HUDEP-2 (cell line): Measurements from ENCODE around the gene ENTPD6.
"Not testable (repeated sequence)": the region's sequence is repeated elsewhere in the genome, so short reads cannot be mapped to it uniquely, and the experiment has no call there.

Source experiments
- DNase-seq, 76 experiments: peaks; one replicate each; lab custom pipeline; 2025; ENCODE audit not compliant: unreplicated experiment in 76 of 76; lab: John Stamatoyannopoulos, UW

Gene ENTPD6

GRCh38 chr20:25195014-25195961 lies at the start of gene ENTPD6:
Gene ENTPD6, plus strand, starts transcription at chr20:25195712. Its CDS starts 10,825 bp downstream, at chr20:25206537.
- DNase-seq = peak in 74 of 76 experiments; percentile 10 to 92 (median 81)

DNA sequence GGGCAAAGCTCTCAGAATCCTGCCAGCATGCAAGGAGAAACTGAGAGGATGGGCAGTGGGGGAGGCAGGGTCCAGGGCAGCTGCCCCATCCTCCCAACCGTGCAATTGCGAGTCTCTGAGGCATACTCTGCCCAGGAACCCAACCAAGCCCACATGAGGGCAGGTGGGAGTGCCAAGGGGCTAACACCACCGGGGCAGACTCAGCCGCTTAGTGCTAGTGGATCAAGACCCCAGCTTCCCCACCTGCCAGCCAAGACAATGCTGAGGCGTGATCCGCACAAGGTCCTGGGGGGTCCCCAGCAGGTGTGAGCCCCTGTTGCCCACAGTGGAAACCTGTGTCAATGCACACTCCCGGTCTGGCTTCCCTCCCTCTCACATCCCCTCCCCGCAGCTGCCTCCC lies 48.5 kb upstream of the ENTPD6 start:
- DNase-seq = no peak

- DNase-seq = no peak
These were observed 47.8 kb upstream of the ENTPD6 start for GRCh38 chr20:25147716-25148115.

GRCh38 chr20:25148181-25148981 lies 47.1 kb upstream of the ENTPD6 start:
- peak in 12 of 76 experiments; percentile 1 to 36 (median 12) for DNase-seq

GRCh38 chr20:25148982-25149846 lies 46.3 kb upstream of the ENTPD6 start:
- DNase-seq = no peak

DNA sequence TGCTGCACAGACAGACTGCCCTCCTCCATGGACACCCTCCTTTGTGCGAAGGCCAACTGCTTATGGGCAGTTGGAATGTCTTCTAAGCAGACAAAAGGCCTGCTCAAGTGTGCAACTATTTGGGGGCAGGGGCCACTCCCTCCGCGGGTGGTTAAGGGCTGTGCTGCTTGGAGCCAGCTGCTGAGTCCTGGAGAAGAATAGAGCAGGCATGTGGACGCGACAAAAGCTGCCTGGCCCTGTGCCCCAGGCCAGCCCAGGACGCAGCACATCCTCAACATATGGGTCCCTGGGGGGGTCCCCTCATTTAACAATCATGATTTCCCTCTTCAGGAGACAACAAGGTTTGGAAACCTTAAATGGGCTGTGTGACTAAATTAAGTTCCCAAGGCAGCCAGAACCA lies 45.5 kb upstream of the ENTPD6 start:
- DNase-seq = no peak

DNA sequence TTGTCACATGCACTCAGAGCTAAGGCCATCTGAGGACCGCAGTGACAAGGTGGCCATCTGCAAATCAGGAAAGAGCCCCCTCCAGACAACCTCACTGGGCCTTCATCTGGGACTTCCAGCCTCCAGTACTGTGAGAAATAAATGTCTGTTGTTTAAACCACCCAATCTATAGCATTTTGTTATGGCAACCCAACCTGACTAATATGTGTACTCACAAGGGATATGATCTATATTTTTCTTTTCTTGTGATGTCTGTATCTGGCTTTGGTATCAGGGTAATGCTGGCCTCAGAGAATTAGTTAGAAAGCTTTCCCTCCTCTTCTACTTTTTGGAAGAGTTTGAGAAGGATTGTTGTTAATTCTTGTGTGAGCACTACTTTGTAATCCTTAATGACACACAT lies 37.5 kb upstream of the ENTPD6 start:
- no peak for DNase-seq

DNA sequence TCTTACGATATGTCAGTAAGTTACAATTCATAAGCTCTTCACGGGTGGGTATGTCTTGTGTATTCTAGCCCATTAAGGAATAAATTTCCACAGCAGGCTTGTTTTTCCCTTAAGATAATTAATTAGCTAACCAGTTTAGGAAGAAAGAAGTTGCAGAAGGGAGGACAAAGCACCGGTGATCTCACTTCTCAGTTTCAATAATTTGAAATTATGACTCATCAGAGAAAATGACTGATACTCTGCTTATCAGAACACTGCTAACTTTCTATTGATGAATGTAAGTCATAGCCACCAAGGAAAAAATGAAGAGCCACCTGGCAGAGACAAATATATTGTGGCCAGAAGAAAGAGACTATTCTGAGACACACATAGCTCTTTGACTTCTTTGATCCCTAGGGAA lies 35.0 kb upstream of the ENTPD6 start:
- no peak for DNase-seq

- no peak for DNase-seq
These were observed 34.6 kb upstream of the ENTPD6 start for GRCh38 chr20:25160897-25161296.

GRCh38 chr20:25165128-25165527 lies 30.4 kb upstream of the ENTPD6 start:
- no peak for DNase-seq

- DNase-seq = not testable (repeated sequence)
These were observed 29.3 kb upstream of the ENTPD6 start for GRCh38 chr20:25166105-25166782.

DNA sequence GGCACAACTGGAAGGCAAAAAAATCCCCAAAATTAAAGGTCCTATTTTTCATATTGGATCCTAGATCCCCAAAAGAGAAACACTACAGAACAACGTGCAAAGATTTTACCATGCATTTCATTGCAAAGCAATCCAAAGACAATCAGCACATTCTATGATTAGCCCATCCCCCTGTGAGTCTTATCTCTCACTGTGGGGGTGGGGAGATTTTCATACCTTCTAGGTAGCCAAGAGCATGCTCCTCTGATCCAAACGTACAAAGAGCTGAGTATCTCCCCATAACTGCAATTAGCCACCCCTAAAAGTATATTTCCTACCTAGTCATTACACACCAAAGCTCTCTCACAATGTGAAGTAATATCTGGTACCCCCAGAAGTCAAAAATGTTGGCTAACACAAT lies 22.2 kb upstream of the ENTPD6 start:
- no peak for DNase-seq

DNA sequence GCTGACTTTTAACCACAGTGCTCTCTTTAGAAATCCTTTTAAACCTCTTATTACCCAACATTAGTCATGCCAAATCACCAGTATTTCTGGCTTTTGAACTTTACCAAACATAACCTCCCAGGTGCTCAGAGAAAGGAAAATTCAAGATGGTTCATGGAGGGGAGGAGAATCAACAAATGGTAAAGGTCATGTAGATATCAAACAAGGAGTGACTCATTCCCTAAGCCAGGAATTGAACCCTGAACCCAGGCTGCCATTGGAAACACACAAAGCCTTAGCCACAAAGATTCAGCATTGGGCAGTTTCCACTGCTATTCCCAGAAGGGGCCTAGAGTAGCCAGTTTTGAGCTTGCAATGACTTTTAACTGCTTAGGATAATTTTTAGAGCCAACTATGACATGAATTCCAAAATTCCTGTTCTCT lies 21.6 kb upstream of the ENTPD6 start:
- DNase-seq = no peak

DNA sequence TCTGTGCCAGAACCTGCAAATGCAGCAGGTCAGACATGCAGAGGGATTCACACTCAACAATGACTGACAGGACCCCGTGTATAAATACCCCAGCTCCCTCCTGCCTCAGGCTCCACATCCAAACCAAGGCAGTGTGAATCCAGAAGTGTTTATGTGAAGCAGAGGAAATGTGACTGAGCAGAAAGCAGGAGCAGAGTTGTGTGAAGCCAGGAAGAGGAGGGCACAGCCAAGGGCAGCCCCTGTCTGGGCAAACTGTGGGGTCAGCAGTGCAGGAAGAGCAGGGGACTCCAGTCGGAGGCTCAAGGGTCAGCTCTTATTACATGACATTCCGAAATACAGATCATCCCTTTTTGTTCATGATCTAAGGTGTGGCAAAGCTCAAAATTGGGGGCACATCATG lies 19.3 kb upstream of the ENTPD6 start:
- no peak for DNase-seq

DNA sequence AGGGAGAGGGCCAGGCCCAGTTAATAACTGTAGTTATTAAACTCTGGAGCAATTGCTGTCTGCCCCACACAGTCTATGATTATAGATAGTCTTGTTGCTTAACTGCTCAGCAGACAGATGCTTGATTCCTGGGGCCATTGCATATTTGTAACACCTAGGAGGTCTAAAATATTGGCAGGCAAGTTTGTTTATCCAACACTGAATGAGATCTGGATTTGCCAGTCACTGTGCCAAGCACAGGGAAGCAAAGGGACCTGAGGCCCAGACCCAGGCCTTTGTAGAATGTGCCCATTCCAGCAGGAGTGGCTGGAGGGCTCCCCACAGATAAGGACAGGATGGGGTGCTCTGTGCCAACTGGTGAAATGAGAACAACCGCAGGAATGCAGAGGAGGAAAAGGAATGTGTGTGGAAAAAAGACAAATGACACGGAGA lies 17.6 kb upstream of the ENTPD6 start:
- no peak for DNase-seq

DNA sequence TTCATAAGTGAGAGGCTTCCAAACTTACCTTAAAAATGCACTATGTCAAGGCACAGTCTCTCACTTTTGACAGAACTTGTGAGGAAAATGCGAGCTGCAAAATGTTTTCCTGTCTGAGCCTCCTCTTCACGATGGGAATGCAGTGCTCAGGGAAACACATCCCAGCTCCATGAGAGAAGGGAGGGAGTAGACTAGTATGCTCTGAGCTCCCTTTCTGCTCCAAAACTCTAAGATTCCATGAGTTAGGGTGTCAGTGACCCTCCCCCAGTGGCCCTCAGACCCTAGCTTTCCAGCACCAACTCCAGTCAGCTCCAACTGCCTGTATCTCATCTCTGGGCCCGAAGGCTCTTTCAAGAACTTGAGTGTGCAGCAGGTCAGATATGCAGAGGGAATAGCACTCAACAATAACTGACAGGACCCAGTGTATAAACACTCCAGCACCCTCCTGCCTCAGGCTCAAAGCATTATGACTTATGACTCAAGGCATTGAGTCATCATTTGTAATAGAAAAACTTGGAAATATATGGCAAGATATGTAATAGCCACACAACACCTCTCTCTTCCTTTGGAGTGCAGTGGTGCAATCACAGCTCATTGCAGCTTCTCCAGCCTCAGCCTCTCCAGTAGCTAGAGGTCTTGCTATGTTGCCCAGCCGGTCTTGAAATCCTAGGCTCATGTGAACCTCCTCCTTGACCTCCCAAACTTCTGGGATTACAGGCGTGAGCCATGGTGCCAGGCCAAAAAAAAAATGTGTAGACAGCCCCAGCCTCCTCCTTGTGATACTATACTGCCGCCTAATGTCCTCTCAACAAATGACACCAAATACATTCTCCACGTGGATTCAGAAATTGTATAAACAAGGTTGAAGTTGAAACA lies 16.7 kb upstream of the ENTPD6 start:
- DNase-seq = peak in 15 of 76 experiments; percentile 6 to 41 (median 14)

DNA sequence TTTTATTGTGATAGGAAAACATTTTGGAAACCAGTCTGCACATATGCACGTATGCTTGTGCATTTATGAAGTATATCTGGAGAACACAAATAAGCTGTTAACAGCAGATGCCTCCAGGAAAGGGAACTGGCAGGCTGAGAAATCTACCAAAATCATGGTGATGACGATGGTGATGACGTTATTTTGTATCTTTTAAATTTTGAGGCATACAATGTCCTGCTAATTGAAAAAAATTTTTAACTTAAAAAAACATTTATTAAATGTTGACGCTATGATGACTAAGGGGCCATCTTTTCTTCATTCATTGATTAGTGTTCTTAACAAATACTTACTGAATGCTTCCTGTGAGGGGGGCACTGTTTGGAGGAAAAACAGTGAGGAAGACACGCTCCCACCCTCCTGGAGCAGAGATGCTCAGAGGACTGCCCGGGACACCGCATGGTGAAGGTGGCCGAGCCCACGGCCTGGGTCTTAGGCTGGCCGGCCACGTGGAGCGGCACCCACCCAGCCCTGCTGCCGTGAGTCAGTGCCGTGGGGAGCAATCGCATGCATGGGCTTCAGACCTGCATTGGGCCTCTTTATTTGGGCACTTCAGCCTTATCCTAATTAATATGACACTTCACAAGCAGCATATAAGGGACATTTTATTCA lies 15.9 kb upstream of the ENTPD6 start:
- DNase-seq = no peak

- DNase-seq = not testable (repeated sequence)
These were observed 11.1 kb upstream of the ENTPD6 start for GRCh38 chr20:25184391-25184790.
